ENCODE measurements around the gene GSTT2B.
"Not testable (repeated sequence)": the region's sequence is repeated elsewhere in the genome, so short reads cannot be mapped to it uniquely, and the experiment has no call there.

Gene GSTT2B

DNA sequence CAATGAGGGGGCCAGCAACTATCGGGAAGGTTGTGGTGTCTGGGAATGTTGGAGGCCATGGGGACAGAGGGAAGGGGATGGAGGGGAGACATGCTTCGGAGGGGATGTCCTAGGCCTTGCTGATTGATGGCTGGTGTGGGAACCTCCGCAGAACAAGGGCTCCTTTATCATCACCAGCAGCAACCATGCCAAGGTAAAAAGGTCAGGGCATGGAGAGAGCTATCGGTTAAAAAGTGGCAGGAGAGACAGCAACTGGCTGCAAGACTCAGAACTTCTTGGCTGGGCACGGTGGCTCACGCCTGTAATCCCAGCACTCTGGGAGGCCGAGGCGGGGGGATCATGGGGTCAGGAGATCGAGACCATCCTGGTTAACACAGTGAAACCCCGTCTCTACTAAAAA, 41.3 kb upstream of the GSTT2B start:
- no peak overlapping the region for H3K27ac ChIP-seq (ENCODE audit: low read depth, low read length)
- no peak overlapping the region for H3K9ac ChIP-seq (ENCODE audit: low read length)
- H3K36me3 ChIP-seq (ENCODE audit: control insufficient read depth, insufficient read depth, low read length): no peaks in the 10 kb centered on the region
- H3K4me3 ChIP-seq (ENCODE audit: low read length): no peak overlapping the region
- H3K27me3 ChIP-seq (ENCODE audit: control insufficient read depth, insufficient read depth, low read length): no peaks in the 10 kb centered on the region
- peaks cover 4% of the 10 kb centered on the region for H3K4me1 ChIP-seq (ENCODE audit: control insufficient read depth, insufficient read depth, low read length)

DNA sequence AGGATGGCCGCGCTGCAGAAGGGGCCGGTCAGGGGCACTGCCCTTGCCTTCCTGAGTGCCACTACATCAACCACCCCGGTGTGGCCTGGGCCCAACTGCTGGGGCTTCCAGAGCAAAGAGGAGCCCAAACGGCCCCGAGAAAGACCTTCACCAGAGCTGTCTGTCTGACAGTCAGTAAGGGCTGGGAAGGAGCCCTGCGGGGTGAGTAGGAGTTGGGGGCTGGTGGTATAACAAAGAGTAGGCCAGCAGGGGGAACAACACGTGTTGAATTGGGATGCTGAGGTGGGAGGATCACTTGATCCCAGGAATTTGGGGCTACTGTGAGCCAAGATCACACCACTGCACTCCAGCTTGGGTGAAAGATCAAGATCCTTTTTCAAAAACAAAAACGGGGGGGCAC, 40.3 kb upstream of the GSTT2B start:
- H3K9ac ChIP-seq (ENCODE audit: low read length): no peak overlapping the region
- H3K27me3 ChIP-seq (ENCODE audit: control insufficient read depth, insufficient read depth, low read length): no peaks in the 10 kb centered on the region
- no peaks in the 10 kb centered on the region for H3K36me3 ChIP-seq (ENCODE audit: control insufficient read depth, insufficient read depth, low read length)
- H3K4me3 ChIP-seq (ENCODE audit: low read length): no peak overlapping the region
- H3K4me1 ChIP-seq (ENCODE audit: control insufficient read depth, insufficient read depth, low read length): peaks cover 4% of the 10 kb centered on the region
- no peak overlapping the region for H3K27ac ChIP-seq (ENCODE audit: low read depth, low read length)

DNA sequence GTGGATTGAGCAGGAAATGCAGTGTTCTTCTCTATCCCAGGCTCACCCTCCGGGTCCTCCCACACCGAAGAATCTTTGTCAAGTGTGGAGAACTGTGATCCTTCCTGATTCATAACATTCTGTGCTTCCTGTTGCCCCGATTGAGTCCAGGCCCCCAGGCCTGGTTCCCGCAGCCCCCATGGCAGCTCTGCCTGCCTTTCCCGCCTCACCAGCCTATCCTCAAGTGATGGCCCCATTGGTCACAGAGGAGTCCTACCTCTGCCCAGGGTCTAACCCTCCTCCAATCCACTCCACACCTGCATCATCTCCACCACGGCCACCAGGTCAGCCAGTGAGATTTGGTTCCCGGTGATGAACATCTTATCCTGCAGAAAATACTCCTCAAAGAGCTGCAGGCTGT, 38.8 kb upstream of the GSTT2B start:
- not testable (repeated sequence) for H3K4me3 ChIP-seq (ENCODE audit: low read length); H3K4me1 ChIP-seq (ENCODE audit: control insufficient read depth, insufficient read depth, low read length); H3K9ac ChIP-seq (ENCODE audit: low read length); H3K36me3 ChIP-seq (ENCODE audit: control insufficient read depth, insufficient read depth, low read length); H3K27me3 ChIP-seq (ENCODE audit: control insufficient read depth, insufficient read depth, low read length); H3K27ac ChIP-seq (ENCODE audit: low read depth, low read length)

DNA sequence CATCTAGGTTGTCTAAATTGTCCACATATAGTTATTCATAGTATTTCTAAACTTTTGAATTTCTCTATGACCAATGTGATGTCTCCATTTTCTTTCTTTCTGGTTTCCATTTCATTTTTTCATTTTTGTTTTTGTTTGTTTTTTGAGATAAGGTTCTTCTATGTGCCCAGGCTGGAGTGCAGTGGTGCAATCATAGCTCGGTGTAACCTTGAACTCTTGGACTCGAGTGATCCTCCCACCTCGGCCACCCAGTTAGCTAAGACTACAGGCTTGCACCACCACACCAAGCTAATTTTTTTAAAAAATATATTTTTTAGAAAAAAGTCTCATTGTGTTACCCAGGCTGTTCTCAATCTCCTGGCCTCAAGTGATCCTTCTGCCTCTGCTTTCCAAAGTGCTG, 36.1 kb upstream of the GSTT2B start:
- H3K4me3 ChIP-seq (ENCODE audit: low read length): no peak overlapping the region
- H3K27me3 ChIP-seq (ENCODE audit: control insufficient read depth, insufficient read depth, low read length): no peaks in the 10 kb centered on the region
- H3K36me3 ChIP-seq (ENCODE audit: control insufficient read depth, insufficient read depth, low read length): no peaks in the 10 kb centered on the region
- H3K9ac ChIP-seq (ENCODE audit: low read length): no peak overlapping the region
- H3K4me1 ChIP-seq (ENCODE audit: control insufficient read depth, insufficient read depth, low read length): no peaks in the 10 kb centered on the region
- H3K27ac ChIP-seq (ENCODE audit: low read depth, low read length): no peak overlapping the region

DNA sequence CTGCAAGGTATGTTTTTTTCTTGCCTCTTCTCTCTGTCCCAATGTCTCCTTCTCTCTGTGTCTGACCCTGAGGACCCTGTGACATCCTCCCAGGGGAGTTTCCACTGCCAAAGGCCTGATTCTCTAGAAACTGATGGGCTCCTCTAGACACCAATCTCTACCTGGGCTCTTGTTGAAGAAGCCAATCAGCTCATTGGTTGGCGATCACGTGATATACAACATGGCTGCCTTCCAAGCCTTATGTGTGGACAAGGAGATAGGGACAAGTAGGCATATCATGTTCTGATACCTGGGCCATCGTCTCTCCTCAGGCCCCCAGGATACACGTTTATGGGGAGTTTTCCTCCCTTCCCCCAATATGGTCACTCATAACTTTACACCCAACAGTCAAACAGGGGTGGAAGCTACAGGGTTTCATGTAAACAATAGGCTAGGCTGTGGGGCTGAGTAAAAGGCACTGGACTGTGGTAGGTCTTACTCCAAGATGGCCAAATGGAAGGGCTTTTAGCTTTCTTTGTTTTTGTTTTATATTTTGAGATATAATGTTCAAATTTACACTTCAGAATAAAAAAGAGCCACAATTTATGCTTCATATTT, 32.7 kb upstream of the GSTT2B start:
- H3K4me3 ChIP-seq (ENCODE audit: low read length); H3K9ac ChIP-seq (ENCODE audit: low read length); H3K27me3 ChIP-seq (ENCODE audit: control insufficient read depth, insufficient read depth, low read length); H3K36me3 ChIP-seq (ENCODE audit: control insufficient read depth, insufficient read depth, low read length); H3K4me1 ChIP-seq (ENCODE audit: control insufficient read depth, insufficient read depth, low read length); H3K27ac ChIP-seq (ENCODE audit: low read depth, low read length): not testable (repeated sequence)

DNA sequence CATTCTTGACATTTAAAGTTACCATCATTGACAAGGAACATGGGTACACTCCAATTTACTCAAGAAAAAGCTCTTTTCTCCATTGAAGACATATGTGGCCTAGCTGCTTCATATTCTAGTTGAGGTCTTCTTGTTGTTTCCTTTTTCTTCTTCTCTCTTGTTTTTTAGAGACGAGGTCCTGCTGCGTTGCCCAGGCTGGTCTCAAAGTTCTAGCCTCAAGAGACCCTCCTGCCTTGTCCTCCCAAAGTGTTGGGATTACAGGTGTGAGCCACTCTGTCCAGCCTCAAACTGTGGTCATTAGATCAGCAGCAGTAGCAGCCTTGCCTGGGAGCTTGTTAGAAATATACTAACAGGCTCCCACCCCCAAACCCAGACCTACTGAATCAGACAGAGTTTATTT, 32.1 kb upstream of the GSTT2B start:
- not testable (repeated sequence) for H3K27ac ChIP-seq (ENCODE audit: low read depth, low read length); H3K27me3 ChIP-seq (ENCODE audit: control insufficient read depth, insufficient read depth, low read length); H3K36me3 ChIP-seq (ENCODE audit: control insufficient read depth, insufficient read depth, low read length); H3K4me1 ChIP-seq (ENCODE audit: control insufficient read depth, insufficient read depth, low read length); H3K4me3 ChIP-seq (ENCODE audit: low read length); H3K9ac ChIP-seq (ENCODE audit: low read length)

DNA sequence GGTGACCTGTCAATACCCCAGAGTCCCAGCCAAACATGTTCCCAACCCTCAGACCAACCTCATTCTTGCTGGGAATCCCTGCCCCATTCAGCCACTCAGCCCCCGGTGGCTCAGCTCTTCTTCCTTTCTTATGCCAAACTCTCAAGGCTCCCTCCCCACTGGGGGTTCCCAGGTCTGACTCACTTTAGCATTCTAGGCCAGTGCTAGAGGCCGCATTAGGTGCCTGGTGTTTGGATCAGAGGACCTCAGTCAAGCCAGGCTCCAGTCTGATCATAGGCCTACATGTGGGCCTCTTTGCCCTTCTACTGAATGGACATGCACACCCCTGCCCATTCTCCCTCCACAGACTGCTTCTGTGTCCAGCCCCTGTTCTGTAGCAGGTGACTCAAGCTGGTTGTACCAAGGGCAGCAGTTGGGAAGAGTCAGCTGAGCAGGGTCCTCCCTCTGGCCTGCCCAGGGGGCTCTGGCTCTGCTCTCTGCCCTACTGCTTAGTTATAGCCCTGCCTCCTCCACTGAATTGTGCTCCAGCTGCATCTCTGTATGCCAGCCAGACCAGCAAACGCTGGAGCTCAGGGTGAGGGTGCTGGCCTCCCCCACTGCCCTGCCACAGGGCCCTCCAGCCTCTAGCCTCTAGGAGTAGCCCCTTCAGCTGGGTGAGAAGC, 28.7 kb upstream of the GSTT2B start:
- not testable (repeated sequence) for H3K27ac ChIP-seq (ENCODE audit: low read depth, low read length); H3K4me3 ChIP-seq (ENCODE audit: low read length); H3K4me1 ChIP-seq (ENCODE audit: control insufficient read depth, insufficient read depth, low read length); H3K36me3 ChIP-seq (ENCODE audit: control insufficient read depth, insufficient read depth, low read length); H3K9ac ChIP-seq (ENCODE audit: low read length); H3K27me3 ChIP-seq (ENCODE audit: control insufficient read depth, insufficient read depth, low read length)

DNA sequence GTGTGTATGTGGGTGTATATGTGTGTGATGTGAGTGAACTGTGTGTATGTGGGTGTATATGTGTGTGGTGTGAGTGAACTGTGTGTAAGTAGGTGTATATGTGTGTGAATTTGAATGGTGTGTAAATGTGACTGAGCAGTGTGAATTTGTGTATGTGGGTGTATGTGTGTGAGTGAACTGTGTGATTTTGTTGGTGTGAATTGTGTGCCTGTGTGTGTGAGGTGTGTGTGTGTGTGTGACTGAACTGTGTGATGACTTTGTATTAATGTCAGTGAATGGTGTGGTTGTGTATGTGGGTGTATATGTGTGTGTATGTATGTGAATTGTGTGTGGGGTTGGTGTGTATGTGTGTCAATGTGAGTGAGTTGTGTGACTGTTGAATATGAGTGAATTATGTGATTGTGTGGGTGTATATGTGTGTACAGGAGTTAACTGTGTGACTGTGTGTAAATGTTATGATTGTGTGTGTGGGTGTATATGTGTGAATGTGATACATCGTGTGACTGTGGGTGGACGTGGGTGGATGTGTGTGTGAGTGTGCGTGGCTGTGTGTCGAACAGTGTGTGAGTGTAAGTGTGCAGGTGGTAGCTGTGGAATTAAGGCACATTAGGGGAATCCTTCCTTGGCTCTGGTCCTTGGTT, 25.7 kb upstream of the GSTT2B start:
- H3K36me3 ChIP-seq (ENCODE audit: control insufficient read depth, insufficient read depth, low read length); H3K27ac ChIP-seq (ENCODE audit: low read depth, low read length); H3K4me3 ChIP-seq (ENCODE audit: low read length); H3K9ac ChIP-seq (ENCODE audit: low read length); H3K4me1 ChIP-seq (ENCODE audit: control insufficient read depth, insufficient read depth, low read length); H3K27me3 ChIP-seq (ENCODE audit: control insufficient read depth, insufficient read depth, low read length): not testable (repeated sequence)

DNA sequence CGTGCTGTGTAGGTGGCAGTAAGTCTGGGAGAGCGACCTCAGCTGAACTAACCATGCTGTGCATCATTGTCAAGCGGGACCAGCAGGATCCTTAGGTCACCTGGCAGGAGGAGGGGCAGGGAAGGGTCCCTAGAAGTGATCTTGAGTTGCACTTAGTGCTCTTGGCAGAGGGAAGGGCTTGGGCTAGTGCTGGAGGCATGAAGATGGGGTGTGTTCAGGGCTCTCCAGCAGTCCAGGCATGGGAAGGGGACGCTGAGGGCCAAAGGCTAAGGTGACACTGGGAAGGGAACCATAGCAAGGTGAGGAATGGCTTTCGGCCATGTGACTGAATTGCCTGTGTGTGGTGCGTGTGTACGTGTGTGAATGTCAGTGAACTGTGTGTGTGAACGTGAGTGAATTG, 25.1 kb upstream of the GSTT2B start:
- H3K27me3 ChIP-seq (ENCODE audit: control insufficient read depth, insufficient read depth, low read length); H3K9ac ChIP-seq (ENCODE audit: low read length); H3K4me3 ChIP-seq (ENCODE audit: low read length); H3K36me3 ChIP-seq (ENCODE audit: control insufficient read depth, insufficient read depth, low read length); H3K27ac ChIP-seq (ENCODE audit: low read depth, low read length); H3K4me1 ChIP-seq (ENCODE audit: control insufficient read depth, insufficient read depth, low read length): not testable (repeated sequence)

DNA sequence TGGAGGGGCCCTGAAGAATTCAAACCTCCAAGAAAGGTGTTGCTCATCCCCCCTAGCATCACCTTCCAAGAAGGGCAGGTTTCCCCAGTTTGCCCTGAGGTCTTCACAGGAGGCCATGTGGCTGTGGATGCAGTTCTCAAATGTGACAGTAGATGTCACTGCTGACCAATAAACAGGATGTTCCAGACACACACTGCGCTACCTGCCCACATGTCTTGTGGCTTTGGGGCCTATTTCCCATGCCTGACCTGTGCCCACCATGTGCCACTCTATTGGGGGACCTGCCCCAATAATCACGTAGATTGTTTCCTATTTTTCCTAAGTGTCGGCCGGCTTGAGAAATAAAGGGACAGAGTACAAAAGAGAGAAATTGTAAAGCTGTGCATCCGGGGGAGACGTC, 23.4 kb upstream of the GSTT2B start:
- H3K27ac ChIP-seq (ENCODE audit: low read depth, low read length): no peak overlapping the region
- no peaks in the 10 kb centered on the region for H3K27me3 ChIP-seq (ENCODE audit: control insufficient read depth, insufficient read depth, low read length)
- H3K9ac ChIP-seq (ENCODE audit: low read length): no peak overlapping the region
- no peaks in the 10 kb centered on the region for H3K4me1 ChIP-seq (ENCODE audit: control insufficient read depth, insufficient read depth, low read length)
- H3K4me3 ChIP-seq (ENCODE audit: low read length): no peak overlapping the region
- H3K36me3 ChIP-seq (ENCODE audit: control insufficient read depth, insufficient read depth, low read length): no peaks in the 10 kb centered on the region

DNA sequence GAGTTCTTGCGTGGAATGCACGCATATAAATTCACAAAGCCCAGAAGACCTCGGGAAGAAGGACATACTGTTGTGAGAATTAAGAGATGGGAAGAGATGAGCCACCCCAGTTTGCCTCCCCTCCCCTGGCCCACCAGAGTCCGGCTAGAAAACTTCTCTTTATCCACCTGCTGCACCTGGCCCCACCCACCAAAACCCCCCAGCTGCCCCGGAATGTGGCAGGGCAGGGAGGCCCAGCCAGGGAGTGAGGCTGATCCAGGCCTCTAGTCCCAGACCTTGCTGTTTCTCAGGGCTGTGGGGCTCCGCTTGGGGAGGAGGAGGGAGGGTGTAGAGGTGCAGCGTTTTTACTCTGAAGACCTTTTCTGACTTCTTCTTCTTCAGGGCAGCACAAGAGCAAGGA, 19.6 kb upstream of the GSTT2B start:
- not testable (repeated sequence) for H3K27ac ChIP-seq (ENCODE audit: low read depth, low read length); H3K4me3 ChIP-seq (ENCODE audit: low read length); H3K4me1 ChIP-seq (ENCODE audit: control insufficient read depth, insufficient read depth, low read length); H3K9ac ChIP-seq (ENCODE audit: low read length); H3K27me3 ChIP-seq (ENCODE audit: control insufficient read depth, insufficient read depth, low read length); H3K36me3 ChIP-seq (ENCODE audit: control insufficient read depth, insufficient read depth, low read length)

DNA sequence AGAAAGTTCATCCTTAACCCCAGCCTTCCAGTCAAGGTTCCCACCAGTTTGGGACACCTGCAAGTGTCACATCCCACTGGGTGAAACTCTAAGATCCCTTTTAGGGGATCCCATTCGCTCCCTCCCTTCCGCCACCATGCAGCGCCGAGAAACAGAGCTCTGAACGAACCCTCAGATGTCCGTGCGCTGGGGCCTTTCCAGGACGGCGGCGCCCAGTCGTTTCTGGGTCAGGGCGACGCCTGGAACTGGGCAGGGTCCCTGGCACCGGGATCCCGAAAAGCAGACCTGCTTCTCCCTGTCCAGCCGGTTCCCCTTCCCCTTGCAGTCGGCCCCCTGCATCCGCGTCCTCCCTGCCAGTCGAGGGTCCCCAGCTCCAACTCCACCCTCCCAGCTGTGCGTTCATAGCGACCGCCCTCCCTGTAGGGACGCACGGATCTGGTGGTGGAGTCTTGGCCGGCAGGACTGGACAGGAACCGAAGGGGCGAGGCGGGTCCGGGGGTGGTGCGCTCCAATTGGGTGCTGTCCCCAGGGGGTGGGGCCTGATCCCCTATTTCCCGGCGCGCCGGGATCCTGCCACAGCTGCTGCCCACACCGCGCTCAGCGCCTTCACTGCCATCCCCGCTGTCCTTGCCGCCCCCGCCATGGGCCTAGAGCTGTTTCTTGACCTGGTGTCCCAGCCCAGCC, 18.7 kb upstream of the GSTT2B start, which contains the start of gene GSTT2:
TSS of gene GSTT2 (plus strand) at position 578 of the 684 bp plus-strand sequence.
- H3K27ac ChIP-seq (ENCODE audit: low read depth, low read length); H3K4me1 ChIP-seq (ENCODE audit: control insufficient read depth, insufficient read depth, low read length); H3K36me3 ChIP-seq (ENCODE audit: control insufficient read depth, insufficient read depth, low read length); H3K4me3 ChIP-seq (ENCODE audit: low read length); H3K27me3 ChIP-seq (ENCODE audit: control insufficient read depth, insufficient read depth, low read length); H3K9ac ChIP-seq (ENCODE audit: low read length): not testable (repeated sequence)

DNA sequence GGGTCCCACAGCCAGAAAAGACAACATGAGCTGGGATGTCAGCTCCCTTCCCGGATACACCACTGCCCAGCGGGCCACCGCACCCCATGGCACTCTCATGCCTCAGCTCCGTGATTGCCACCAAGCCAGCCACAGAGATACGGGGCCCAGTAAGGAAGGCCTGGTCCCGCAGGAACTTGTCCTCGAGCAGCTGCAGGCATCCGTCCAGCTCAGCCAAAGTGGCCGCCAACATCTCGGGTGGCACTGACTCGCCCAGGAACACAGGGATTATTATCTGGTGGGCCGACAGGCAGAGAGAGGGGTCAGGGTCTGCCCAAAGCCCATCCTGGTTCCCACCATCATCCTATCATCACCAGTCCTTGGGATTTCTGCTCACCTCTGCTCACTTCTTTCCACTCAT, 16.3 kb upstream of the GSTT2B start:
- H3K4me3 ChIP-seq (ENCODE audit: low read length); H3K36me3 ChIP-seq (ENCODE audit: control insufficient read depth, insufficient read depth, low read length); H3K27me3 ChIP-seq (ENCODE audit: control insufficient read depth, insufficient read depth, low read length): not testable (repeated sequence)

More for the DNA sequence above, 16.3 kb upstream of the GSTT2B start:
- H3K4me1 ChIP-seq (ENCODE audit: control insufficient read depth, insufficient read depth, low read length); H3K9ac ChIP-seq (ENCODE audit: low read length); H3K27ac ChIP-seq (ENCODE audit: low read depth, low read length): not testable (repeated sequence)
